K562 (cell line): ENCODE results near the gene C14orf180.

Experiments used
- ATF3 ChIP-seq, 2 experiments: fragments of 450-650 bp in 1 of 2; sonication (generic) in 1 of 2; formaldehyde crosslinking in 1 of 2; IDR thresholded peaks in 1 of 2; conservative IDR thresholded peaks in 1 of 2; 2 replicates each; pipeline versions ENCODE4 v1.6.1 to v1.8.1; 2016 to 2023; ENCODE audit warnings: mild to moderate bottlenecking in 2 of 2, moderate library complexity in 2 of 2, inconsistent platforms in 1 of 2, missing genetic modification reagents in 1 of 2
- CTCF ChIP-seq, 3 experiments: IDR thresholded peaks in 2 of 3; conservative IDR thresholded peaks in 1 of 3; 2 replicates each; pipeline ENCODE4 v1.5.1; 2011 to 2012; ENCODE audit warnings: low read length in 3 of 3, mild to moderate bottlenecking in 3 of 3, control low read depth in 2 of 3, improper control_type of control experiment in 1 of 3, inconsistent platforms in 1 of 3, low read depth in 1 of 3, mixed read lengths in 1 of 3, moderate library complexity in 1 of 3; ENCODE audit not compliant: insufficient read depth in 2 of 3
- DPF2 ChIP-seq: fragments of 450-650 bp; IDR thresholded peaks from 2 replicates; pipeline ENCODE4 v1.6.1; 2016
- NFRKB ChIP-seq: fragments of 450-650 bp; IDR thresholded peaks from 2 replicates; pipeline ENCODE4 v1.6.1; 2016; ENCODE audit warnings: low read depth
- RBFOX2 ChIP-seq: fragments of 200-400 bp; formaldehyde crosslinking; IDR thresholded peaks from 2 replicates; pipeline ENCODE4 v1.6.1; 2017; ENCODE audit warnings: low read depth, mild to moderate bottlenecking, low read length, moderate library complexity
- SIN3B ChIP-seq: fragments of 450-650 bp; IDR thresholded peaks from 2 replicates; pipeline ENCODE4 v1.6.1; 2017; ENCODE audit warnings: low read depth, mild to moderate bottlenecking, moderate library complexity
- ZBTB26 ChIP-seq: fragments of 450-650 bp; formaldehyde crosslinking; IDR thresholded peaks from 2 replicates; pipeline ENCODE4 v1.4.0; 2022; ENCODE audit warnings: missing genetic modification characterization
- ZNF609 ChIP-seq: sonication (generic); formaldehyde crosslinking; IDR thresholded peaks from 2 replicates; pipeline ENCODE4 v1.8.1; 2023; ENCODE audit warnings: missing genetic modification reagents, mild to moderate bottlenecking, borderline replicate concordance
- ZNF639 ChIP-seq, 2 experiments: fragments of 200-800 bp in 1 of 2; sonication (Bioruptor generic) in 1 of 2; sonication (generic) in 1 of 2; formaldehyde crosslinking in 1 of 2; IDR thresholded peaks in 1 of 2; conservative IDR thresholded peaks in 1 of 2; 2 replicates each; pipeline versions ENCODE4 v1.5.0 to v1.6.1; 2016 to 2020; ENCODE audit warnings: missing compliant biosample characterization in 1 of 2, missing genetic modification characterization in 1 of 2, missing genetic modification reagents in 1 of 2

- TF ChIP-seq RBFOX2 (no peak), ZNF639 (CRISPR knock-in tag; conservative IDR thresholded peaks at IDR 0.05 in 1 of 2, IDR thresholded peaks at IDR 0.05 in 1 of 2) (no peak), CTCF (IDR thresholded peaks at IDR 0.05 in 2 of 3, conservative IDR thresholded peaks at IDR 0.05 in 1 of 3; ENCODE audit: insufficient read depth in 2 of 3, low read depth in 1 of 3, low read length in 3 of 3) (no peak), ATF3 (IDR thresholded peaks at IDR 0.05) (no peak), ATF3 (CRISPR knock-in tag; conservative IDR thresholded peaks at IDR 0.05) (no peak), ZBTB26 (CRISPR knock-in tag) (no peak), DPF2 (no peak), SIN3B (no peak), ZNF609 (CRISPR knock-in tag) (no peak), NFRKB (no peak)
Measured at GRCh38 chr14:104564744-104565679, 14.6 kb upstream of the C14orf180 start.
